Measurements from ENCODE around the gene SYNGR2. TPM values are rescaled to one million over a fixed set of nuclear protein-coding genes. Genes with fewer than 3 reads are reported as not detected.

SYNGR2 gene
- total and polyA plus RNA-seq, 2 experiments from 2014 or later: 46.9 to 61.6 TPM

DNA sequence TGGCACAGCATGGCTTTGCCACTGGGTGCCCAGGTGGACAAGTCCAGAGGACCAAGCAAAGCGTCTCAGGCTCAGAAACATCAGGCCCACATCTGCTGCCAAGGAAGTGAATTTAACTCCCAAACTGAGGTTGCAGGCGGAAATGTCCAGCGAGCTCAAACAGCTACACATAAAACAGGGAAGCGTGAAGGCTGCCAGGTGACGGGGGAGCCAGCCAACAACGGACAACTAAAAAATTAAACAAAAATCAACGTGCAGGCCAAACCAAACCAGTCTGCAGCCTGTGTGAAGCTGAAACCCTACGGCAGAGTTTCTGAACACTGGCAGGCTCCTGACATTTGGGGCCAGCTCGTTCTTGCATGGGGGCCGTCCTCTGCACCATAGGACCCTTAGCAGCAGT, 16.0 kb downstream of the SYNGR2 start (continued):
- no peak for TF ChIP-seq ZNF331 (CRISPR knock-in tag; IDR thresholded peaks at IDR 0.05; ENCODE audit: low read depth)
- TF ChIP-seq, protein P1, sequence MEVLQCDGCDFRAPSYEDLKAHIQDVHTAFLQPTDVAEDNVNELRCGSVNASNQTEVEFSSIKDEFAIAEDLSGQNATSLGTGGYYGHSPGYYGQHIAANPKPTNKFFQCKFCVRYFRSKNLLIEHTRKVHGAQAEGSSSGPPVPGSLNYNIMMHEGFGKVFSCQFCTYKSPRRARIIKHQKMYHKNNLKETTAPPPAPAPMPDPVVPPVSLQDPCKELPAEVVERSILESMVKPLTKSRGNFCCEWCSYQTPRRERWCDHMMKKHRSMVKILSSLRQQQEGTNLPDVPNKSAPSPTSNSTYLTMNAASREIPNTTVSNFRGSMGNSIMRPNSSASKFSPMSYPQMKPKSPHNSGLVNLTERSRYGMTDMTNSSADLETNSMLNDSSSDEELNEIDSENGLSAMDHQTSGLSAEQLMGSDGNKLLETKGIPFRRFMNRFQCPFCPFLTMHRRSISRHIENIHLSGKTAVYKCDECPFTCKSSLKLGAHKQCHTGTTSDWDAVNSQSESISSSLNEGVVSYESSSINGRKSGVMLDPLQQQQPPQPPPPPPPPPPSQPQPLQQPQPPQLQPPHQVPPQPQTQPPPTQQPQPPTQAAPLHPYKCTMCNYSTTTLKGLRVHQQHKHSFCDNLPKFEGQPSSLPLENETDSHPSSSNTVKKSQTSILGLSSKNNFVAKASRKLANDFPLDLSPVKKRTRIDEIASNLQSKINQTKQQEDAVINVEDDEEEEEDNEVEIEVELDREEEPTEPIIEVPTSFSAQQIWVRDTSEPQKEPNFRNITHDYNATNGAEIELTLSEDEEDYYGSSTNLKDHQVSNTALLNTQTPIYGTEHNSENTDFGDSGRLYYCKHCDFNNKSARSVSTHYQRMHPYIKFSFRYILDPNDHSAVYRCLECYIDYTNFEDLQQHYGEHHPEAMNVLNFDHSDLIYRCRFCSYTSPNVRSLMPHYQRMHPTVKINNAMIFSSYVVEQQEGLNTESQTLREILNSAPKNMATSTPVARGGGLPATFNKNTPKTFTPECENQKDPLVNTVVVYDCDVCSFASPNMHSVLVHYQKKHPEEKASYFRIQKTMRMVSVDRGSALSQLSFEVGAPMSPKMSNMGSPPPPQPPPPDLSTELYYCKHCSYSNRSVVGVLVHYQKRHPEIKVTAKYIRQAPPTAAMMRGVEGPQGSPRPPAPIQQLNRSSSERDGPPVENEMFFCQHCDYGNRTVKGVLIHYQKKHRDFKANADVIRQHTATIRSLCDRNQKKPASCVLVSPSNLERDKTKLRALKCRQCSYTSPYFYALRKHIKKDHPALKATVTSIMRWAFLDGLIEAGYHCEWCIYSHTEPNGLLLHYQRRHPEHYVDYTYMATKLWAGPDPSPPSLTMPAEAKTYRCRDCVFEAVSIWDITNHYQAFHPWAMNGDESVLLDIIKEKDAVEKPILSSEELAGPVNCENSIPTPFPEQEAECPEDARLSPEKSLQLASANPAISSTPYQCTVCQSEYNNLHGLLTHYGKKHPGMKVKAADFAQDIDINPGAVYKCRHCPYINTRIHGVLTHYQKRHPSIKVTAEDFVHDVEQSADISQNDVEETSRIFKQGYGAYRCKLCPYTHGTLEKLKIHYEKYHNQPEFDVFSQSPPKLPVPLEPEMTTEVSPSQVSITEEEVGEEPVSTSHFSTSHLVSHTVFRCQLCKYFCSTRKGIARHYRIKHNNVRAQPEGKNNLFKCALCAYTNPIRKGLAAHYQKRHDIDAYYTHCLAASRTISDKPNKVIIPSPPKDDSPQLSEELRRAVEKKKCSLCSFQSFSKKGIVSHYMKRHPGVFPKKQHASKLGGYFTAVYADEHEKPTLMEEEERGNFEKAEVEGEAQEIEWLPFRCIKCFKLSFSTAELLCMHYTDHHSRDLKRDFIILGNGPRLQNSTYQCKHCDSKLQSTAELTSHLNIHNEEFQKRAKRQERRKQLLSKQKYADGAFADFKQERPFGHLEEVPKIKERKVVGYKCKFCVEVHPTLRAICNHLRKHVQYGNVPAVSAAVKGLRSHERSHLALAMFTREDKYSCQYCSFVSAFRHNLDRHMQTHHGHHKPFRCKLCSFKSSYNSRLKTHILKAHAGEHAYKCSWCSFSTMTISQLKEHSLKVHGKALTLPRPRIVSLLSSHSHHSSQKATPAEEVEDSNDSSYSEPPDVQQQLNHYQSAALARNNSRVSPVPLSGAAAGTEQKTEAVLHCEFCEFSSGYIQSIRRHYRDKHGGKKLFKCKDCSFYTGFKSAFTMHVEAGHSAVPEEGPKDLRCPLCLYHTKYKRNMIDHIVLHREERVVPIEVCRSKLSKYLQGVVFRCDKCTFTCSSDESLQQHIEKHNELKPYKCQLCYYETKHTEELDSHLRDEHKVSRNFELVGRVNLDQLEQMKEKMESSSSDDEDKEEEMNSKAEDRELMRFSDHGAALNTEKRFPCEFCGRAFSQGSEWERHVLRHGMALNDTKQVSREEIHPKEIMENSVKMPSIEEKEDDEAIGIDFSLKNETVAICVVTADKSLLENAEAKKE (CRISPR knock-in tag; IDR thresholded peaks at IDR 0.05): no peak
- no peak for TF ChIP-seq STAT1 (IDR thresholded peaks at IDR 0.05; ENCODE audit: unreplicated experiment)
- TF ChIP-seq EZH2phosphoT487 (IDR thresholded peaks at IDR 0.05; ENCODE audit: unreplicated experiment): no peak
- TF ChIP-seq, protein P2, sequence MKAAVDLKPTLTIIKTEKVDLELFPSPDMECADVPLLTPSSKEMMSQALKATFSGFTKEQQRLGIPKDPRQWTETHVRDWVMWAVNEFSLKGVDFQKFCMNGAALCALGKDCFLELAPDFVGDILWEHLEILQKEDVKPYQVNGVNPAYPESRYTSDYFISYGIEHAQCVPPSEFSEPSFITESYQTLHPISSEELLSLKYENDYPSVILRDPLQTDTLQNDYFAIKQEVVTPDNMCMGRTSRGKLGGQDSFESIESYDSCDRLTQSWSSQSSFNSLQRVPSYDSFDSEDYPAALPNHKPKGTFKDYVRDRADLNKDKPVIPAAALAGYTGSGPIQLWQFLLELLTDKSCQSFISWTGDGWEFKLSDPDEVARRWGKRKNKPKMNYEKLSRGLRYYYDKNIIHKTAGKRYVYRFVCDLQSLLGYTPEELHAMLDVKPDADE (IDR thresholded peaks at IDR 0.05): no peak

DNA sequence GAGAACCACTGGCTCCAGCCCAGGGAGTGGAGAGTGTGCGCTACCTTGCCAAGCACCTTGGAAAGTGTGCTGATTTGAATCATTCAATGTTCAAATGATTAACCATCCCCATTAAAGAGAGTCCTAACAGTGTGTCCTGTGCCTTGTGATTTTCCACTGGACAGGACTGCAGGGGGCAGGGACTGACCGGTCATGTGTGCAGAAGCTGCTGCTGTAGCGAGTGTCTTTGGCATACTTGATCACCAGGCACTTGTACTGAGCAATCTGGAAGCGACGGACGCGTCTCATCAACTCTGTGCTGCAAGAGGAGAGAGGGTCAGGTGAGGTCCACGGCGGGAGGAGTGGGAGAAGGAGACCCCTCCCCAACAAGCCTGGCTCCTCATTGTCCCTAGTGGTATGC, 16.5 kb downstream of the SYNGR2 start:
- H3K9me2 ChIP-seq (ENCODE audit: insufficient read depth): 0 out of 2 replicates have a peak, but pooled peaks cover 4% of the 10 kb centered on the region
- H3K27me3 ChIP-seq (ENCODE audit: insufficient read depth): no peaks in the 10 kb centered on the region
- H3K36me3 Mint-ChIP-seq (ENCODE audit: low read depth): peaks cover 52% of the 10 kb centered on the region
- H3K79me2 ChIP-seq (replicated peaks; ENCODE audit: insufficient read depth): peaks cover 47% of the 10 kb centered on the region
- peaks cover 3% of the 10 kb centered on the region for H3K27me3 Mint-ChIP-seq (ENCODE audit: insufficient read depth, low read depth, poor library complexity)
- H3K27ac Mint-ChIP-seq: no peak overlapping the region
- peak overlapping the region; percentile 95; the same call in 1 of the 2 replicates for H3K4me2 ChIP-seq
- peaks cover 33% of the 10 kb centered on the region for H3K36me3 ChIP-seq (ENCODE audit: insufficient read depth)
- peaks cover 7% of the 10 kb centered on the region; the same call in 1 of the 2 replicates for H3F3A ChIP-seq (replicated peaks; ENCODE audit: low read depth)
- no peaks in the 10 kb centered on the region; the same call in 2 of the 3 replicates for H3K9me3 Mint-ChIP-seq
- H3K27ac ChIP-seq (ENCODE audit: low read depth): no peak overlapping the region
- H3K4me3 ChIP-seq: no peak overlapping the region
- DNase-seq (ENCODE audit: low spot score) (no peak), ATAC-seq (no peak)
- peaks cover 15% of the 10 kb centered on the region for H3K4me1 Mint-ChIP-seq
- H2AFZ ChIP-seq: no peak overlapping the region
- H3K4me1 ChIP-seq (ENCODE audit: insufficient read depth): peaks cover 9% of the 10 kb centered on the region; the same call in 1 of the 2 replicates
- H3K4me3 Mint-ChIP-seq: peak overlapping the region; percentile 88
- peaks cover 26% of the 10 kb centered on the region for H4K20me1 ChIP-seq (replicated peaks; ENCODE audit: insufficient read depth)
- TF ChIP-seq, protein P1 (CRISPR knock-in tag; IDR thresholded peaks at IDR 0.05): no peak
- TF ChIP-seq, protein P2 (IDR thresholded peaks at IDR 0.05): no peak
